Measurements from ENCODE around the gene ENAM.
"Not testable (repeated sequence)": the region's sequence is repeated elsewhere in the genome, so short reads cannot be mapped to it uniquely, and the experiment has no call there.

DNA sequence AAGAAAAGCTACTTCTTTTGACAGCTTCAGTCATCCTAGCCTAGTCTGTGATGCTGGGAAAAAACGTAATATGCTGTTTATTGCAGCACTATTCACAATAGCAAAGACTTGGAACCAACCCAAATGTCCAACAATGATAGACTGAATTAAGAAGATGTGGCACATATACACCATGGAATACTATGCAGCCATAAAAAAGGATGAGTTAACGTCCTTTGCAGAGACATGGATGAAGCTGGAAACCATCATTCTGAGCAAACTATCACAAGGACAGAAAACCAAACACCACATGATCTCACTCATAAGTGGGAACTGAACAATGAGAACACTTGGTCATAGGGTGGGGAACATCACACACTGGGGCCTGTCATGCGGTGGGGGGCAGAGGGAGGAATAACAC is 53.6 kb downstream of the ENAM start:
- TF ChIP-seq, protein P1, sequence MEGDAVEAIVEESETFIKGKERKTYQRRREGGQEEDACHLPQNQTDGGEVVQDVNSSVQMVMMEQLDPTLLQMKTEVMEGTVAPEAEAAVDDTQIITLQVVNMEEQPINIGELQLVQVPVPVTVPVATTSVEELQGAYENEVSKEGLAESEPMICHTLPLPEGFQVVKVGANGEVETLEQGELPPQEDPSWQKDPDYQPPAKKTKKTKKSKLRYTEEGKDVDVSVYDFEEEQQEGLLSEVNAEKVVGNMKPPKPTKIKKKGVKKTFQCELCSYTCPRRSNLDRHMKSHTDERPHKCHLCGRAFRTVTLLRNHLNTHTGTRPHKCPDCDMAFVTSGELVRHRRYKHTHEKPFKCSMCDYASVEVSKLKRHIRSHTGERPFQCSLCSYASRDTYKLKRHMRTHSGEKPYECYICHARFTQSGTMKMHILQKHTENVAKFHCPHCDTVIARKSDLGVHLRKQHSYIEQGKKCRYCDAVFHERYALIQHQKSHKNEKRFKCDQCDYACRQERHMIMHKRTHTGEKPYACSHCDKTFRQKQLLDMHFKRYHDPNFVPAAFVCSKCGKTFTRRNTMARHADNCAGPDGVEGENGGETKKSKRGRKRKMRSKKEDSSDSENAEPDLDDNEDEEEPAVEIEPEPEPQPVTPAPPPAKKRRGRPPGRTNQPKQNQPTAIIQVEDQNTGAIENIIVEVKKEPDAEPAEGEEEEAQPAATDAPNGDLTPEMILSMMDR (optimal IDR thresholded peaks at IDR 0.05 in 1 of 3, IDR thresholded peaks at IDR 0.05 in 1 of 3, conservative IDR thresholded peaks at IDR 0.05 in 1 of 3; ENCODE audit: extremely low read depth in 1 of 3, insufficient read depth in 2 of 3, low read length in 3 of 3), result not testable (repeated sequence)
- not testable (repeated sequence) for TF ChIP-seq EZH2 (IDR thresholded peaks at IDR 0.05; ENCODE audit: low read length)
